IgD-negative memory B cell (primary cell): Measurements from ENCODE around the gene ARHGEF12. TPM values are rescaled to one million over a fixed set of nuclear protein-coding genes. Genes with fewer than 3 reads are reported as not detected.
"Not testable (repeated sequence)": the region's sequence is repeated elsewhere in the genome, so short reads cannot be mapped to it uniquely, and the experiment has no call there.

Experiments
- H3K27ac Mint-ChIP-seq, 3 donors: one replicate each; pipeline ENCODE4 v1.8.0; 2020 to 2022; ENCODE audit warnings: mild to moderate bottlenecking in 3 of 3, mixed read lengths in 3 of 3, moderate library complexity in 1 of 3
- H3K27me3 Mint-ChIP-seq: one replicate; pipeline ENCODE4 v1.8.0; 2021; ENCODE audit warnings: mixed read lengths
- H3K36me3 Mint-ChIP-seq: one replicate; pipeline ENCODE4 v1.8.0; 2020; ENCODE audit warnings: mild to moderate bottlenecking, mixed read lengths
- H3K4me1 Mint-ChIP-seq, 3 donors: one replicate each; pipeline ENCODE4 v1.8.0; 2020 to 2022; ENCODE audit warnings: mixed read lengths in 3 of 3, mild to moderate bottlenecking in 1 of 3
- H3K4me3 Mint-ChIP-seq, 4 donors: one replicate each; pipeline ENCODE4 v1.8.0; 2020 to 2022; ENCODE audit warnings: mild to moderate bottlenecking in 4 of 4, mixed read lengths in 4 of 4, moderate library complexity in 3 of 4
- H3K9me3 Mint-ChIP-seq, 3 donors: one replicate each; pipeline ENCODE4 v1.8.0; 2020 to 2021; ENCODE audit warnings: mixed read lengths in 3 of 3, mild to moderate bottlenecking in 1 of 3
- polyA plus RNA-seq: library from polyadenylated mRNA; unstranded; fragments of 300-500 nt; fragmentation: Illumina TruSeq; gene quantifications from one replicate; pipeline ENCODE4 v1.2.3, GENCODE V29; 2021

The ARHGEF12 gene
- polyA plus RNA-seq, 1 donor from 2014 or later, result 4.5 TPM

DNA sequence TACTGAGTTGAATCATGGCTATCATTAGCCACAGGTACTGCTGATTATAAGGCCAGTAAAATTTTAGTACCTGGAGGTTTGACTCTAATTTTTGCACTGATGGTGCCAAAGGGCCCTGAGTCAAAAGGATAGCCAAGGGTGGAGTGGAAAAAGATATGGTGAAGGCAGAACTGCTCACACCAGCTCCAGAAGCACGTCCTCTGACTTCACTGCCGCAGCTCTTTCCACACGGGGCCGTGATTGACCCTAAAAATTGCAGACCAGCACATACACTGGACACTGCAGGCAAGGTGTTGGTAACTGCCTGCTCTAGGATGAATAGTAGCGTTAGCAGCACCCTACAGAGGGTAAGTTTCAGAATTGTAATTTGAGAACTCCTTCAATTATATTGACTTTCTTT is 149.9 kb downstream of the ARHGEF12 start:
- Mint-ChIP-seq H3K27ac (no peak overlapping the region), H3K36me3 (peaks cover 6% of the 10 kb centered on the region), H3K9me3 (no peaks in the 10 kb centered on the region), H3K4me1 (no peaks in the 10 kb centered on the region), H3K27me3 (no peaks in the 10 kb centered on the region), H3K4me3 (no peak overlapping the region)

DNA sequence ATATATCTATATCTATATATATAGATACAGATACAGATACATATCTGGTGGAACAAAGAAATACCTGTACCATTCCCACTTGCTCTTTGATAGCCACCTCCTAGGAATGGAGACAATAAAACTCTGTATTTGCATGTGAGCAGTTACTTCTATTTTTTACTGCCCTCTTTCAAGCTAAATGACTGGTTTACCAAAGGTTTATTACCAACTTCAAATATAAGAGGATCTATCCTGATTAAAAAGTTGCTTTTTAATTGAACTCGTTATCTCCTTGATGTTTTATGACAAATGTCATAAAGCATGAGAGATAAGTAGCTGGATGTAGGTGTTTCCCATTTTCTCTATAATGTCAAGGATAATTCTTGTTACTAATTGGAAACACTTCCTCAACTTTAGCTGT is 153.6 kb downstream of the ARHGEF12 start:
- no peaks in the 10 kb centered on the region for H3K9me3 Mint-ChIP-seq
- peaks cover 1% of the 10 kb centered on the region for H3K36me3 Mint-ChIP-seq
- H3K27ac Mint-ChIP-seq, result no peak overlapping the region
- H3K4me1 Mint-ChIP-seq, result no peaks in the 10 kb centered on the region
- no peaks in the 10 kb centered on the region for H3K27me3 Mint-ChIP-seq
- no peak overlapping the region for H3K4me3 Mint-ChIP-seq

DNA sequence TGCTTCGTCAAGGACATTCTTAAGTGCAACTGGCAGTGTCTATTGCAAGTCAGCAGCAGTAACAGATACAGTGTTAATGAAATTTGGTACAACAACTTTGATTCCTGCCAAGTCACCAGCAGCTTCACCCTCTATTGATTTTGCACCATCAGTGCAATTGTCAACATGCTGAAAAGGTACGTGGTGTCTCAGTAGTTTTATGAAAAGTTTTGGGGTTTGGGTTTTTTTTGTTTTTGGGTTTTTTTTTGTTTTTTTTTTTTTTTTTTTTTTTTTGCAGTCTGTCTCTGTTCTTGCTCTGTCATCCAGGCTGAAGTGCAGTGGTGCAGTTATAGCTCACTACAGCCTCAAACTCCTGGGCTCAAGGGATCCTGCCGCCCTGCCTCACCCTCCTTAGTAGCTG is 156.3 kb downstream of the ARHGEF12 start:
- H3K4me3 Mint-ChIP-seq, result no peak overlapping the region
- H3K27me3 Mint-ChIP-seq, result no peaks in the 10 kb centered on the region
- H3K36me3 Mint-ChIP-seq, result no peaks in the 10 kb centered on the region
- H3K4me1 Mint-ChIP-seq, result no peaks in the 10 kb centered on the region
- H3K9me3 Mint-ChIP-seq, result no peaks in the 10 kb centered on the region
- no peak overlapping the region for H3K27ac Mint-ChIP-seq

DNA sequence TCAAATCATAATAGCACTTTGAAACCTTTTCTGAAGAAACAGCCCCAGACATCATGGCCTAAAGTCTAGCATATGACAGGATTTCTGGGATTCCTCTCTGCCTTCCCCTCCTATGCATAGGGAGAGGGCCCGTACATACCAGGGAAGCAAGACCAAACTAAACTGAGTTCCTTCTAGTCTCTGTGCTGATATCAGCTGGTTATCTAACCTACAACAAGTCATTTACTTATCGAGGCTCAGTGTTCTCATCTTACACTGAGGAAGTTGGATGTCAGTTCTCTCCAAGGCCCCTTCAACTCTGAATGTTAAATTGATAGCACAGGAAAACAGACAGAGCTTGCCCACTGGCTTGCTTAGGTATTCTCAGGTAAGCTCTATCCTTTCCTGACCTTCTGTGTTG is 158.4 kb downstream of the ARHGEF12 start:
- H3K36me3 Mint-ChIP-seq, result no peaks in the 10 kb centered on the region
- no peak overlapping the region for H3K4me3 Mint-ChIP-seq
- H3K9me3 Mint-ChIP-seq, result no peaks in the 10 kb centered on the region
- H3K27ac Mint-ChIP-seq, result no peak overlapping the region
- H3K4me1 Mint-ChIP-seq, result no peaks in the 10 kb centered on the region
- H3K27me3 Mint-ChIP-seq, result no peaks in the 10 kb centered on the region

DNA sequence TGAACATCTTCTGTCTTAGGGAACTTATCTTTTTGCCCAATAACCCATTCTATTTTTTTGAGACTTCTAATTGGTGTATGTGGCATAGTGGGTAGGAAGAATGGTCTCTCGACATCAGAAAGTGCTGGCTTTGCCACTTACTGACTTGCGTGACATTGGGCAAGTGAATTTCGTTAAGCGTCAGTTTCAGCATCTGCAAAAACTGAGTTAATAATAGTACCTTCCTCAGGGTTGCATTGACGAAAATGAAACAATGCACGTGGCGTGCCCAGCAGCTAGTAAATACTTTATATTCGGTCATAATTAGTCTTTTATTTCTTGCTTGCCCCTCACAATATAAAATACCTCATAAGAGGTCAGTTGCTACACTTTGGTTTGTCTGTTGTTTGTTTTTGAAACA is 162.9 kb downstream of the ARHGEF12 start:
- Mint-ChIP-seq H3K4me3 (no peak overlapping the region), H3K9me3 (no peaks in the 10 kb centered on the region), H3K36me3 (no peaks in the 10 kb centered on the region), H3K27ac (no peak overlapping the region), H3K27me3 (peaks cover 16% of the 10 kb centered on the region), H3K4me1 (no peaks in the 10 kb centered on the region)

DNA sequence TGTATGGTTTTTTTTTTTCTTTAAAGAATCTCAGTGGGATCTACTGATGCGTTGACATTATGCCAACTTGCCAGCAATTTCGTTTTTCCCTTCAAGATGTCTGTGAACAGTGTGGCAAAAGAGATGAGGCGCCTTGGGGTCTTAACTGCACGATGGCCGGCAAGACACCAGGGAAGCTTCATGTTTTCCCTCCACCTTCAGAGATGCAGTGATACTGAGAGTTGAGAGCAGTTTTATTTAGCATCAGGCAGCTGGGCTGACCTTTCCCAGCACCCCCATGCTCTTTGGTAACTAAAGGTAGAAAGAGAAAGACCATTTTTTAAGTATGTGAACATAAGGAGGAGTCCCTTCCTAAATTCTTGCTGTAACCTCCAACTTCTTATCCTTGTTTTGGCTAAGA is 163.6 kb downstream of the ARHGEF12 start:
- Mint-ChIP-seq H3K36me3 (no peaks in the 10 kb centered on the region), H3K9me3 (no peaks in the 10 kb centered on the region), H3K27me3 (peaks cover 19% of the 10 kb centered on the region), H3K27ac (no peak overlapping the region), H3K4me3 (no peak overlapping the region), H3K4me1 (no peaks in the 10 kb centered on the region)

DNA sequence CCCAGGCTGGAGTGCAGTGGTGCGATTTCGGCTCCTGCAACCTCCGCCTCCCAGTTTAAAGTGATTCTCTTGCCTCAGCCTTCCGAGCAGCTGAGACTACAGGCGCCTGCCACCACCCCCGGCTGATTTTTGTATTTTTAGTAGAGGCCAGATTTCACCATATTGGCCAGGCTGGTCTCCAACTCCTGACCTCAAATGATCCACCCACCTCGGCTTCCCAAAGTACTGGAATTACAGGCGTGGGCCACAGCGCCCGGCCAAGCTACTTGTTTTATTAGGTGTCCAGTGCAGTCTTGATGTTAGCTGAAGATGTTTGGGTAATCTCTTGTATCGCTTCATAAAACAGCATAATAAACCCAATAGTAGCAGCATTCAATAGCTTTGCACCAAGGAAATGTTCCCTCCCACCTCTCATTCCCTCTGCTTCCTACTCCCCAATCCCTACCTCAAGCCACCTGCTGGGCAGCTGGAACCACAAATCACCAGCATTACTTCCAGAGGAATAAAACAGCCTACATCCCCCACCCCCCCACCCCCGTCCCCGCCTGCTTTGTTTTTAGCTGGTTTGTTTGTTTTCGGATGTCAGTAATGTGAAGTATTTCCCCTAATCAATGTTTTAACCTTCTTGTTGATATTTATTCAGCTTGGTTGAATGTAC is 164.3 kb downstream of the ARHGEF12 start:
- Mint-ChIP-seq H3K27me3 (peaks cover 22% of the 10 kb centered on the region), H3K4me1 (no peaks in the 10 kb centered on the region), H3K4me3 (no peak overlapping the region), H3K9me3 (no peaks in the 10 kb centered on the region), H3K36me3 (no peaks in the 10 kb centered on the region), H3K27ac (no peak overlapping the region)

DNA sequence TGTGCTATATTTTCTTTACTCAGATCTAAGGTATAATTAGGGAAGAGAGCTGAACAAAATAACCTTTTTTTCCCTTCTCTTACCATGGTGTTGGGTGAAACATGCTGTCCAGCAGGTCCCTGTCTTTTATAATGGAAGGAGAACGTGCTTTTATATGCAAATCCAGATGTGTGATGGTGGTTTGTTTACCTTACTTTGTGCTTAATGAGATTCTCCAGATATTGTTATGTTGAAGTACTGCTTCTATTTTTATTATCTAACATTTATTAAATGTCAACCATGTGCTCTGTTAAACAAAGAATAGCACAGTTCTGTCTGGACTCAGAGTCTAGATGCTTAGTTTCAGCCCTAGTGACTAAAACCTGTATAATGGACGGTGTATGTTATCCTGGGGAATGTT is 165.2 kb downstream of the ARHGEF12 start:
- Mint-ChIP-seq H3K4me1 (no peaks in the 10 kb centered on the region), H3K36me3 (no peaks in the 10 kb centered on the region), H3K27ac (no peak overlapping the region), H3K9me3 (no peaks in the 10 kb centered on the region), H3K27me3 (peaks cover 25% of the 10 kb centered on the region), H3K4me3 (no peak overlapping the region)

DNA sequence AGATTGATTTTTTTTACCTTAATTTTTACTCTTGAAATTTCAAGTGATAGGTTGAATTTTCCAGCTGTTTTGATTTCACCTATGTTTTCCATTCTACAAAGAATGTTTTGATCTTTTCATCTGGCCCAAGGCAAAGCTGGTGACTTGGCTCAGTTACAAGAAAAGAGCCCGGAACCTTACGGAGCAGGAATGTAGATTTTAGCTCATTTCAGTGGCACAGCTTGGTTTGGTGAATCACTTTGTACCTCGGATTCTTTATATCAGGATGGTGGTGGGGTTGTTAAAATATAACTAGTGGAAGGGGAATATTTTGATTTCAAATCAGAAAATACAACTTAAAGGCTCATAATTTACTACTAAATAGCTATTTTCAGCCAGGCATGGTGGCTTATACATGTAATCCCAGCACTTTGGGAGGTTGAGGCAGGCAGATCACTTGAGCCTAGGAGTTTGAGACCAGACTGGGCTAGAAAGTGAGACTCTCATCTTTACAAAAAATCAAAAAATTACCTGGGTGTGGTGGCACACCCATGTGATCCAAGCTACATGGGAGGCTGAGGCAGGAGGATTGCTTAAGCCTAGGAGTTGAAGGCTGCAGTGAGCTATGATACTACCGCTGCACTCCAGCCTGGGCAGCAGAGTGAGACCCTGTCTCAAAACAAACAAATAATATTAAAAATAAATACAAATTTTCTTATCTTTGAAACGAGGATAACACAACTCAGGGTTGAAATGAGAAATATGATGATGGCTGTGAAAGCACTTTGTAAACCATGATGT is 166.0 kb downstream of the ARHGEF12 start:
- Mint-ChIP-seq H3K4me3 (no peak overlapping the region), H3K4me1 (no peaks in the 10 kb centered on the region), H3K36me3 (no peaks in the 10 kb centered on the region), H3K27ac (no peak overlapping the region), H3K27me3 (peaks cover 25% of the 10 kb centered on the region), H3K9me3 (no peaks in the 10 kb centered on the region)

DNA sequence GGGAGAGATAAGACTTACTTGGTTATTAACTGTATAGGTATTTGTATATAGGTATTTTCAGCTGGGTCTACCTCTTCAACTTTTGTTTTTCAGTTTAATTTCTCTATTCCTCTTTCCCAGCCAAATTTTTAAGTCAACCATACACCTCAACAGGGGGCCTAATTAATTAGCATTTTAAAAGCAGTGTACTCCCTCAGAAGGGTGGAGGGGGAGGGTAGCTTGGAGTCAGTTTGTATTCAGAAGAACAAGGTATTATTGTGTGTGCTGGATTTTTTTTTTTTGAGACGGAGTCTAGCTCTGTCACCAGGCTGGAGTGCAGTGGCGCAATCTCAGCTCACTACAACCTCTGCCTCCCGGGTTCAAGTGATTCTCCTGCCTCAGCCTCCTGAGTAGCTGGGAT is 167.3 kb downstream of the ARHGEF12 start:
- not testable (repeated sequence) for H3K4me3 Mint-ChIP-seq, H3K4me1 Mint-ChIP-seq, H3K27ac Mint-ChIP-seq, H3K9me3 Mint-ChIP-seq, H3K36me3 Mint-ChIP-seq
- H3K27me3 Mint-ChIP-seq, result peaks cover 31% of the 10 kb centered on the region

DNA sequence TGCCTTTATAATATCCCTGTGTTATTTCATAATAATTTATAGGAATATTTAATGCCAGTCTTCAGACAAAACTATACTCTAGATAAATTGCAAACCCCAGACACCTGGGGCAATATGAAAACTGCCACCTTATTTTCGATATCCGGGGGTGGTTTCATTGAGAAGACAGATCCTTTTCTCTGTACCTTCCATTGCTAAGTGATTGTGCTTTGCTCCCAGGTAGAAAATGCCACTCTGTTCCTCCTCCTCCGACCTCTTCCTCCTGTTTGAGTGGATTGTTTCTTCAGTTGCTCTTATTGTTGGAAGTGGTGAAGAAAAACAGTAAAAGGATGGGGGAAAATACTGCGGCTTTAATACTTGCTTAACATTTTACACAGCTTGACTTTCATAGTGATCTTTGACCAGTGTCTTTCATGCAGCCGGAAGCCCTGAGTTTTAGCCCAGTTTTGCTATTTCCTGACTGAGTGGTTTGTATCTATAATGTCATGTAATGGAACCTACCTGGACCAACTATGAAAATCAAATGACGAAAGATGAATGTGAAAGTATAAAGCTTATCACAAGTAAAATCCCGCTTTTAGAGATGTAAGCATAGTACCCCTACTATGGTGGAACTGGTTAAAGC is 169.7 kb downstream of the ARHGEF12 start:
- Mint-ChIP-seq H3K4me1 (peaks cover 0 to 4% (median 1%) of the 10 kb centered on the region in 3 donors), H3K9me3 (no peaks in the 10 kb centered on the region), H3K27ac (no peak overlapping the region), H3K36me3 (no peaks in the 10 kb centered on the region), H3K27me3 (peaks cover 38% of the 10 kb centered on the region), H3K4me3 (no peak overlapping the region)

DNA sequence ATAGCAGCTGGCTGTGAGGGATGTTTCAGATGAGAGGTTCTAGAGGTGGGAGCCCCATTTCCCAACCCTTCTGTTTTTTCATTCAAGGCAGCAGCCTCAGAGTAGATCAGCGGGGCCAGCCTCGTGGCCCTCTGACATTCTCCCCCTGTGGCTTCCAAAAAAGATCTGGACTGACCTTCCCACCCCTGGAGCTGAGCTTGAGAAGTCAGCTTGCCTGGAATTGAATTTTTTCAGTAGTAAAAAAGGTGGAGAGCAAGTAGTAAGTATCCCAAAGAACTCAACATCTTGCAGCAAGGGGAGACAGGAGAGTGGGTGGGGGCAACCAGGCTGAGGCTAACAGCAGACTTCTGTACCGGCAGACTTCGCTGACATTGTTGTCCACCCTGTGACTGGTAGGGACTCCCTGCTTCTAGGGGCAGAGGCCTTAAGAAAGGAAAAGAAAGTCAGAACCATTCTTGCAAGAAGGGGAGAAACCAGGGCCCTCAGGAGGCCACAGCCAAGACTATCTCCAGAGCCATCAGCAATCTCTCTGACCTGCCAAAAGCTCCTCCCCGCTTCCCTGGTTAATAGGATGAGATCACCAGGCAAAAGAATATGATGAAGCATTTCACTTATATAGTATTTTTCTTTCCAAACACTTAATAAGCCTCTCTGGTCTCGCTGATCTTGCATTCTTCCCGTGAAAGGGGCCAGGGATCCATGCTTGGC is 173.3 kb downstream of the ARHGEF12 start:
- Mint-ChIP-seq H3K27ac (no peak overlapping the region), H3K4me3 (peak overlapping the region in 1 of 4 donors; percentile 50), H3K27me3 (peaks cover 35% of the 10 kb centered on the region), H3K4me1 (peaks cover 0 to 4% (median 3%) of the 10 kb centered on the region in 3 donors), H3K9me3 (no peaks in the 10 kb centered on the region), H3K36me3 (no peaks in the 10 kb centered on the region)

DNA sequence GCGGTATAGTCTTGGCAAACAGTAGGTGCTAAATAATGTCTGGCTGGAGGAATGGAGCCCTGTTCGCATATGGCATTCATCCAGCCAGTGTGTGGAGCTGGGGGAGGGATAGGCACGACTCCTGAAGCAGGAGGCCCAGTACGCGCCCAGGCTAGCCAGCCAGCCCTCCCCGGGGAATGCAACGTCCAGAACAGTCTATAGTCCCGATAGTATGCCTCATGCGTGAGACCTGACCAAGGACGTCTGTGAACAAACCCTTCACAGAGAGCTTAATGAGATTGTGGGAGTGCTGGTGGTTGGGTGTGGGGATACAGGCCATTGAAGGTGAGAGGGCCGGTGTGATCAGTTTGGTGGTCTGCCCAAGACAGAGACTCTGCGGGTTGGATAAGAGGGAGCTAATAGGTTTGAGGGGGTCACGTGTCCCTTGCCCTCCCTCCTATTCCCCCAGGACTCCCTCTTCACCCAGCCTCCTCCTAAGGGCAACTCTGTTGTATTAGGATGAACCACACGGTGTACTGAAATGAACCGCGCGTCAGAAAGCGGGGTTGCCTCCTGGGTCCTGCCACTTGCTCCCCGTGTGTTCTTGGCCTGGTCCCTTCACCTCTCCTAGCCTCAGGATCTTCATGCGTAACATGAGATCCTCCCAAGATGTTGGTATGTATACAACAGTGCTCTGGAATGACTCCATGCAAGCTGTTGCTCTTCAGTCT is 174.3 kb downstream of the ARHGEF12 start:
- Mint-ChIP-seq H3K27me3 (peaks cover 41% of the 10 kb centered on the region), H3K27ac (no peak overlapping the region), H3K4me1 (peaks cover 0 to 4% (median 3%) of the 10 kb centered on the region in 3 donors), H3K36me3 (no peaks in the 10 kb centered on the region), H3K4me3 (peak overlapping the region in 2 of 4 donors; percentile 67 to 79), H3K9me3 (no peaks in the 10 kb centered on the region)

DNA sequence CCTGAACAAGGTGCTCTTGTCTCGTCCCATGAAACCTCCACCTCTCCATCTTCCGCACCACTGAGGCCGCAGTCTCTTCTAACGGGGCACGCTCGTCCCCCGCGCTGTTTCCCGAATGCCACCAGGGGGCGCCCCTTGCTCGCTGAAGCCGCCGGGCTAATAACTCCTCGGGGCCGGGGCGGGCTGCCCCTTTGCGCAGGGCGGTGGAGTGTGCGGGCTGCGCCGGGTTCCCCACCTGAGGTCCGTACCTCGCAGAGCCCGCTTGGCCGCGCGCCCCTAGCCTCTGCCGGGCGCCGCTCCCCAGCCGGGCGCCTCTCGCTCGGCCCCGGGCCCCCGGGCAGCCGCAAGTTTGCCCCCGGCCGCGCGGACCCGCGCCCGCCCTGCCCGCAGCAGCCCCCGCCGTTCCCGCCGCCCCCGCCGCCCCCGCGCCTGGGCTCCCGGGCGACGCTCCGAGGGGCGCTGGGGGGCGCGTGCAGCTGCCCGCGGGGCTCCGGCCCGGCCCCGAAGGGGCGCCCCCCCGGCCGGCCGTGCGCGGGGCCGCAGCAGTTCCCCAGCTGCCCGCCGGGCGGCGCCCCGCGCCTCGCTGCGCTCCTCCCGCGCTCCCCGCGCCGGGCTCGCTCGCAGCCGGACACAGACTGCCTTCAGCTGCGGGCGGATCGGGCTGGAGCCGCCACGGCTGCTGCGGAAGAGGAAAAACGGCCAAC is 175.1 kb downstream of the ARHGEF12 start, which contains the start of gene GRIK4:
Gene GRIK4 (plus strand): TSS at position 633 of the 704 bp plus-strand sequence. CDS start 148,571 bp downstream, outside the sequence.
- Mint-ChIP-seq H3K9me3 (no peaks in the 10 kb centered on the region), H3K27me3 (peaks cover 42% of the 10 kb centered on the region), H3K27ac (no peak within 1 kb of the TSS), H3K4me3 (peak within 1 kb of the TSS in 3 of 4 donors; percentile 47 to 67 (median 58)), H3K4me1 (peaks cover 0 to 4% (median 3%) of the 10 kb centered on the region in 3 donors), H3K36me3 (no peaks in the 10 kb centered on the region)
